Activated T-cell treated with anti-CD3 and anti-CD28 coated beads, Interleukin-2, amount 50 U/mL, for 4 hours (primary cell): ENCODE results near the gene RAET1L. TPM values are rescaled to one million over a fixed set of nuclear protein-coding genes. Genes with fewer than 3 reads are reported as not detected.
"Not testable (repeated sequence)": the region's sequence is repeated elsewhere in the genome, so short reads cannot be mapped to it uniquely, and the experiment has no call there.

Experiments used
- ATAC-seq, 2 donors: fragments of 200-7000 bp; cut with Tn5 transposase; one replicate each; pipeline ENCODE4 v1.10.0; 2021
- DNase-seq: peaks from one replicate; pipeline ENCODE4 v3.0.0-alpha.2; 2020
- H3K27me3 Mint-ChIP-seq: one replicate; pipeline ENCODE4 v1.8.0; 2021; ENCODE audit warnings: low read depth, mixed read lengths
- H3K36me3 Mint-ChIP-seq: one replicate; pipeline ENCODE4 v1.8.0; 2022; ENCODE audit warnings: mixed read lengths; ENCODE audit not compliant: insufficient read depth
- H3K4me1 Mint-ChIP-seq: one replicate; pipeline ENCODE4 v1.8.0; 2021; ENCODE audit warnings: low read depth, mixed read lengths
- H3K4me3 Mint-ChIP-seq: one replicate; pipeline ENCODE4 v1.8.0; 2021; ENCODE audit warnings: mild to moderate bottlenecking, moderate library complexity, mixed read lengths
- H3K9me3 Mint-ChIP-seq: one replicate; pipeline ENCODE4 v1.8.0; 2021; ENCODE audit warnings: mixed read lengths
- total RNA-seq, 3 donors: library from RNA; stranded (reverse); gene quantifications; one replicate each; pipeline ENCODE4 v1.2.1, GENCODE V29; 2021

Gene RAET1L
- total RNA-seq, 3 donors from 2014 or later = not detected

DNA sequence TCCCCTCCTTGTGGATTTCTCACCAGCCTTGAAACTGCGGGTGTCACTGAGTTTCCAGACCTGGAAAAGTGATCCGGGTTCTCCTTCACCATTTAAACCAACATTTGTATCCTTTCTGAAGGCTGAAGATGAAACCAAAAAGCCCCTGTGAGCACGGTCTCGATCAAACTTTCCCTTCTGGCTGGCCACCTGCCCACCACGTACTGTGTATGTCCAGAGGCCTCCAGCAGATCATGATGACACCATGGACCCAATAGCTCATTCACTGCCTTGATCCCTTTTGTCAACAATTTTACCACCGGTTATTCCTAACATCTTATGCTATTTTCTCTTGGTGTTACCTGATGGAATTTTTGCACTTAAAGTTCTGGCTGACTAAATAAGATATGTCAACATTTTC lies 46.0 kb downstream of the RAET1L start:
- H3K27me3 Mint-ChIP-seq = peaks cover 70% of the 10 kb centered on the region
- DNase-seq = no peak
- ATAC-seq = no peak
- no peaks in the 10 kb centered on the region for H3K4me1 Mint-ChIP-seq
- H3K4me3 Mint-ChIP-seq = no peak overlapping the region
- H3K9me3 Mint-ChIP-seq = no peaks in the 10 kb centered on the region
- no peaks in the 10 kb centered on the region for H3K36me3 Mint-ChIP-seq

DNA sequence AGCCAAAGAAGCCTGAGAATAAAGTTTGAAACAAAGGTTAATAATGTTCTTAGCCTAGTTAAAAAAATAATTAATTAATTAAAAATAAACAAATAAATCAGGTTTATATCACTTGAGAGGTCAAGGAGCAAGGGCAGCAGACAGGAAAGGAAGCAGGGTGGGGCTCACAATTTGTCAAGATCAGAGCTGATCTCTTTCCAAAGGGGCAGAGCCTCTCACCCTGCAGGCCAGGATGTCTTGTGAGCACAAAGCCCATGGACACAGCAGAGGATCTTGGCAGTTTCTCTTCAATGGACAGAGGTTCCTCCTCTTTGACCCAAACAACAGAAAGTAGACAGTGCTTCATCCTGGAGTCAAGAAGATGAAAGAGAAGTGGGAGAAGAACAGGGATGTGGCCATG lies 46.7 kb downstream of the RAET1L start:
- H3K4me3 Mint-ChIP-seq = no peak overlapping the region
- ATAC-seq (no peak), DNase-seq (no peak)
- no peaks in the 10 kb centered on the region for H3K9me3 Mint-ChIP-seq
- peaks cover 74% of the 10 kb centered on the region for H3K27me3 Mint-ChIP-seq
- no peaks in the 10 kb centered on the region for H3K4me1 Mint-ChIP-seq
- H3K36me3 Mint-ChIP-seq = no peaks in the 10 kb centered on the region

- DNase-seq (no peak), ATAC-seq (no peak)
- H3K4me3 Mint-ChIP-seq = no peak overlapping the region
- peaks cover 1% of the 10 kb centered on the region for H3K36me3 Mint-ChIP-seq
- H3K27me3 Mint-ChIP-seq = peaks cover 73% of the 10 kb centered on the region
- no peaks in the 10 kb centered on the region for H3K9me3 Mint-ChIP-seq
- no peaks in the 10 kb centered on the region for H3K4me1 Mint-ChIP-seq
These were observed 48.1 kb downstream of the RAET1L start for GRCh38 chr6:149977221-149977620.

GRCh38 chr6:149975400-149975799 lies 49.9 kb downstream of the RAET1L start:
- Mint-ChIP-seq H3K9me3 (no peaks in the 10 kb centered on the region), H3K4me1 (no peaks in the 10 kb centered on the region), H3K27me3 (peaks cover 65% of the 10 kb centered on the region), H3K4me3 (no peak overlapping the region), H3K36me3 (peaks cover 1% of the 10 kb centered on the region)
- no peak for DNase-seq
- ATAC-seq = no peak

DNA sequence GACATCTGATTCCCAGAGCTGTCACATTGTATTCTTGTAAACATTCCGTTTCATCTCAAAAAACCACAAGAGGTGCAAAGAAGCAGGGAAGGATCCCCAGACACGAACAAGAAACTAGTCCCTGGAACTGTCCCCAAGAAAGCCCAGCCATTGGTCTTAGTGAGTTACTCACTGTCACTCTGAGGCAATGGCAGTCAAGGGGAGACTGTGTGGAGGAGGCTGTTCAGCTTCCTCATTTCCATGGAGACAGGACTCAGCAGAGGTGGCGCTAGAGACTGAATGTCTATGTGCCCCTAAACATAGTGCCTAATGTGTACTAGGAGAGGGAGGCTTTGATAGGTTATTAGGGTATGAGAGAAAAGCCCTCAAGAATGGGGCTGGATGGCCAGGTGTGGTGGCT lies 50.5 kb downstream of the RAET1L start:
- Mint-ChIP-seq H3K27me3 (peaks cover 67% of the 10 kb centered on the region), H3K4me3 (no peak overlapping the region), H3K9me3 (no peaks in the 10 kb centered on the region), H3K36me3 (peaks cover 4% of the 10 kb centered on the region), H3K4me1 (no peaks in the 10 kb centered on the region)
- DNase-seq (no peak), ATAC-seq (no peak)

- H3K4me1 Mint-ChIP-seq, H3K4me3 Mint-ChIP-seq, DNase-seq, H3K9me3 Mint-ChIP-seq, H3K36me3 Mint-ChIP-seq: not testable (repeated sequence)
- peaks cover 69% of the 10 kb centered on the region for H3K27me3 Mint-ChIP-seq
- peak in 1 of 2 donors; percentile 37 for ATAC-seq
These were observed 50.9 kb downstream of the RAET1L start for GRCh38 chr6:149974394-149974793.

DNA sequence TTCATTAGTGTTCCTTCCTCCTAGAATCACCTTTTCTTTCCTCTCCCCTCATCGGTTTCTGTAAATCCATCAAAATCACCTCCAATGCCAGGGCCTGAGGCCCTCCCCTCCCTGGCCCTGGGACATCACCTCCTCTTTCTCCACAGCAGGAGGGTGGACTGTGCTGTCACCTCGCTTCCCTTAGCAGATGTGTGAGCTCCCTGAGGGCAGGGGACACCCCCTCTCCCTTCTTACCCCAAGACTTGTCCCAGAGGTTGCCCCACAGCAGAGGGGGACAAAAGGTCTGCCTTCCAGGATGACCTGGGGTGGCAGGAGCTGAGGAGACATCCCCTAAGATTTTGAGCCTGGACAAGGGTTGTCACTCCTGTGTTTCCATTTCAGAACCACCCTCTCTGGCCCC lies 55.7 kb downstream of the RAET1L start:
- H3K36me3 Mint-ChIP-seq = peaks cover 4% of the 10 kb centered on the region

GRCh38 chr6:149968909-149969308 lies 56.4 kb downstream of the RAET1L start:
- ATAC-seq, H3K9me3 Mint-ChIP-seq, H3K4me3 Mint-ChIP-seq, DNase-seq, H3K36me3 Mint-ChIP-seq: not testable (repeated sequence)
- peaks cover 12% of the 10 kb centered on the region for H3K4me1 Mint-ChIP-seq
- H3K27me3 Mint-ChIP-seq = peaks cover 69% of the 10 kb centered on the region

More for the DNA sequence above, 55.7 kb downstream of the RAET1L start:
- Mint-ChIP-seq H3K27me3 (peaks cover 69% of the 10 kb centered on the region), H3K4me3 (no peak overlapping the region), H3K9me3 (no peaks in the 10 kb centered on the region), H3K4me1 (peaks cover 6% of the 10 kb centered on the region)
- ATAC-seq (no peak), DNase-seq (no peak)

Other genes with a start within 250 kb of the RAET1L start
- gene LRP11, start 161.2 kb downstream of the RAET1L start, total RNA-seq = 1 to 10 TPM; 2.0 to 3.4 (median 3.2) TPM
- gene RAET1E, start 127.4 kb downstream of the RAET1L start, total RNA-seq = not detected
- gene RAET1G, start 102.4 kb downstream of the RAET1L start, total RNA-seq = not detected
- under 1 TPM; 0.43 to 0.87 (median 0.51) TPM for gene ULBP2, start 83.5 kb downstream of the RAET1L start, total RNA-seq
- gene ULBP1, start 61.6 kb downstream of the RAET1L start, total RNA-seq = 1 to 10 TPM in 2 of 3 donors, under 1 TPM in 1; 0.83 to 1.3 (median 1.2) TPM
- 1 to 10 TPM in 1 of 3 donors, under 1 TPM in 2; 0.40 to 1.1 (median 0.63) TPM for gene ULBP3, start 43.6 kb upstream of the RAET1L start, total RNA-seq
- under 1 TPM in 2 of 3 donors, not detected in 1; 0.18 to 0.52 TPM for gene PPP1R14C, start 117.5 kb upstream of the RAET1L start, total RNA-seq